HG03095 (cell line): ENCODE measurements around the gene CHD1.

Experiments
- ATAC-seq: cut with Tn5 transposase; IDR thresholded peaks from one replicate; pipeline ENCODE4 v1.9.1; 2021; ENCODE audit warnings: moderate library complexity; ENCODE audit not compliant: unreplicated experiment

The CHD1 gene

GRCh38 chr5:98825582-98826375 lies 103.0 kb downstream of the CHD1 start:
- no peak for ATAC-seq

- ATAC-seq: no peak
Observed at GRCh38 chr5:98816582-98817222, 112.1 kb downstream of the CHD1 start.

GRCh38 chr5:98813755-98814154 lies 115.1 kb downstream of the CHD1 start:
- no peak for ATAC-seq

- ATAC-seq: no peak
Observed at GRCh38 chr5:98810206-98810605, 118.6 kb downstream of the CHD1 start.

GRCh38 chr5:98807806-98808205 lies 121.0 kb downstream of the CHD1 start:
- ATAC-seq: no peak

- no peak for ATAC-seq
Observed at GRCh38 chr5:98805070-98805469, 123.7 kb downstream of the CHD1 start.

- ATAC-seq: no peak
Observed at GRCh38 chr5:98804066-98804465, 124.7 kb downstream of the CHD1 start.
